SK-N-SH treated with all-trans-retinoic acid at 6 μM for 48 hours (cell line): ENCODE results near the gene IL16.

Experiments used
- ATAC-seq: fragments of 200-7000 bp; cut with Tn5 transposase; 3 replicates; pipeline ENCODE4 v1.9.1; 2020; ENCODE audit warnings: mild to moderate bottlenecking, moderate library complexity
- ARNTL ChIP-seq: fragments of 450-650 bp; formaldehyde crosslinking; IDR thresholded peaks from 2 replicates; pipeline ENCODE4 v1.5.0; 2020; ENCODE audit warnings: low read depth, mild to moderate bottlenecking, moderate library complexity, borderline replicate concordance
- BACH2 ChIP-seq: fragments of 250-450 bp; sonication (Bioruptor Pico); IDR thresholded peaks from 2 replicates; pipeline ENCODE4 v1.9.0; 2021; ENCODE audit warnings: mild to moderate bottlenecking, borderline replicate concordance
- CREB5 ChIP-seq: fragments of 250-450 bp; sonication (Bioruptor Pico); IDR thresholded peaks from 2 replicates; pipeline ENCODE4 v1.5.1; 2020; ENCODE audit warnings: low read depth, mild to moderate bottlenecking, moderate library complexity
- CSDC2 ChIP-seq: fragments of 250-450 bp; sonication (Bioruptor Pico); IDR thresholded peaks from 2 replicates; pipeline ENCODE4 v1.5.0; 2020; ENCODE audit warnings: mild to moderate bottlenecking, moderate library complexity
- CSRNP3 ChIP-seq: fragments of 250-450 bp; sonication (Bioruptor Pico); IDR thresholded peaks from 2 replicates; pipeline ENCODE4 v1.5.1; 2021; ENCODE audit warnings: mild to moderate bottlenecking, moderate library complexity
- ESRRG ChIP-seq: fragments of 250-450 bp; sonication (Bioruptor Pico); IDR thresholded peaks from 2 replicates; pipeline ENCODE4 v1.6.1; 2021; ENCODE audit warnings: mild to moderate bottlenecking
- GLIS3 ChIP-seq: fragments of 250-450 bp; sonication (Bioruptor Pico); IDR thresholded peaks from 2 replicates; pipeline ENCODE4 v1.5.0; 2020; ENCODE audit warnings: mild to moderate bottlenecking, moderate library complexity
- ISL1 ChIP-seq: fragments of 250-450 bp; sonication (Bioruptor Pico); IDR thresholded peaks from 2 replicates; pipeline ENCODE4 v2.1.2; 2022; ENCODE audit warnings: mild to moderate bottlenecking, moderate library complexity
- OSR1 ChIP-seq: fragments of 250-450 bp; sonication (Bioruptor Pico); IDR thresholded peaks from 2 replicates; pipeline ENCODE4 v1.8.0; 2022; ENCODE audit warnings: moderate library complexity, mild to moderate bottlenecking, inconsistent platforms
- PATZ1 ChIP-seq: fragments of 250-450 bp; sonication (Bioruptor Pico); IDR thresholded peaks from 2 replicates; pipeline ENCODE4 v1.8.0; 2020; ENCODE audit warnings: mild to moderate bottlenecking, moderate library complexity, borderline replicate concordance
- PPARA ChIP-seq: fragments of 250-450 bp; sonication (Bioruptor Pico); IDR thresholded peaks from 2 replicates; pipeline ENCODE4 v1.5.0; 2020; ENCODE audit warnings: mild to moderate bottlenecking, borderline replicate concordance
- RARB ChIP-seq: fragments of 250-450 bp; sonication (Bioruptor Pico); IDR thresholded peaks from 2 replicates; pipeline ENCODE4 v1.8.0; 2021; ENCODE audit warnings: mild to moderate bottlenecking, moderate library complexity
- TCF4 ChIP-seq: fragments of 250-450 bp; sonication (Bioruptor Pico); IDR thresholded peaks from 2 replicates; pipeline ENCODE4 v1.8.0; 2021; ENCODE audit warnings: mild to moderate bottlenecking, moderate library complexity, borderline replicate concordance
- TOX ChIP-seq: fragments of 250-450 bp; sonication (Bioruptor Pico); IDR thresholded peaks from 2 replicates; pipeline ENCODE4 v1.8.0; 2021; ENCODE audit warnings: mild to moderate bottlenecking, moderate library complexity, borderline replicate concordance
- TSHZ2 ChIP-seq: fragments of 250-450 bp; sonication (Bioruptor Pico); IDR thresholded peaks from 2 replicates; pipeline ENCODE4 v1.5.0; 2020; ENCODE audit warnings: mild to moderate bottlenecking, moderate library complexity
- ZC3H10 ChIP-seq: fragments of 250-450 bp; sonication (Bioruptor Pico); IDR thresholded peaks from 2 replicates; pipeline ENCODE4 v1.5.1; 2021; ENCODE audit warnings: mild to moderate bottlenecking, moderate library complexity
- ZFP3 ChIP-seq: fragments of 250-450 bp; sonication (Bioruptor Pico); IDR thresholded peaks from 2 replicates; pipeline ENCODE4 v1.5.0; 2020; ENCODE audit warnings: mild to moderate bottlenecking, moderate library complexity
- ZNF565 ChIP-seq: fragments of 450-650 bp; formaldehyde crosslinking; conservative IDR thresholded peaks from 2 replicates; pipeline ENCODE4 v1.5.0; 2020; ENCODE audit warnings: low read depth, mild to moderate bottlenecking, moderate library complexity
- ZNF70 ChIP-seq: fragments of 450-650 bp; formaldehyde crosslinking; IDR thresholded peaks from 2 replicates; pipeline ENCODE4 v1.5.0; 2020; ENCODE audit warnings: mild to moderate bottlenecking, moderate library complexity
- ZNF8 ChIP-seq: fragments of 450-650 bp; formaldehyde crosslinking; IDR thresholded peaks from 2 replicates; pipeline ENCODE4 v1.5.0; 2020; ENCODE audit warnings: mild to moderate bottlenecking, moderate library complexity
- TF ChIP-seq, protein P1 (sequence below): fragments of 250-450 bp; sonication (Bioruptor Pico); IDR thresholded peaks from 2 replicates; pipeline ENCODE4 v1.8.0; 2021; ENCODE audit warnings: low read depth, mild to moderate bottlenecking, moderate library complexity, borderline replicate concordance

Gene IL16

DNA sequence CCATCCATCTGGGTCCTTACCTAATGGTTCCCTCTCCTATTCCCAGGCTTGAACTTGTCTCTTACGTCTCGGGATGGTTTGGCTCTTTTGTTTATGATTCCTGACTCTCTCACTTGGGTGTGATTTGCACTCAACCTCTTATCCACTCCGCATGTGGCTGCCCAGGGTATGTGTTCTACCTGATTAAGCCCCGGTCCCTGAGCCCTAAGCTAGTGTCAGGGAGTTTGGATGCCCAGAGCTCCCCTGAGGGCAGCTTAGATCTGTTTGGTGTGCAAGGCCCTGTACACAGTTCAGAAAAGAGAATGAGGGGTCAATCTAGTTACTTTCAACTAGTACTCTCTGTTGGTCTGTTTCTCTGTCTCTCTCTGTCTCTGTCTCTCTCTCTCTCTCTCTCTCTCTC lies 143.2 kb downstream of the IL16 start:
- TF ChIP-seq ISL1 (CRISPR knock-in tag) (no peak), ESRRG (CRISPR knock-in tag) (no peak), ZNF70 (no peak), CREB5 (no peak), GLIS3 (CRISPR knock-in tag) (no peak), ZFP3 (no peak), BACH2 (CRISPR knock-in tag) (no peak)
- ATAC-seq: no peak

DNA sequence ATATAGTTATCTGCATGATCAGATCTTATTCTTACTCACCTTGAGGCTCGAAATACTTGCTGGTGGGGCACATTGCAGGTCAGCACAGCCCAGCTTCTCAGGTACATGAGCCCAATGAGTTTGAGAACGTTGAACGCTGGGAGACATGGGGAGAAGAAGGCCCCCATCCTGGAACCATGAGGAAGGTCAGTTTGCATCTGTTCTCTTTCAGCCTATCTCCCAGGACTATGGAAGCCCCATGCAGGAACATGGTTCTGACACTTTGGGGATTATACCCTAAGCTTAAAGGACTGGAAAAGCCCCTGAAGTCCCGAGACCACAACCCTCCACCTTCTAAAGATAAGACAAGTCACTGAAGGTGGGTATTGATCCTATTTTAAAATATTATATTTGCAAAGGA lies 144.7 kb downstream of the IL16 start:
- no peak for TF ChIP-seq TOX (CRISPR knock-in tag)
- no peak for TF ChIP-seq ZNF8 (CRISPR knock-in tag)
- TF ChIP-seq CSRNP3 (CRISPR knock-in tag): no peak
- no peak for TF ChIP-seq ESRRG (CRISPR knock-in tag)
- TF ChIP-seq PPARA (CRISPR knock-in tag): no peak
- no peak for TF ChIP-seq RARB (CRISPR knock-in tag)
- no peak for TF ChIP-seq ZNF70
- TF ChIP-seq GLIS3 (CRISPR knock-in tag): no peak
- TF ChIP-seq CSDC2: no peak
- TF ChIP-seq BACH2 (CRISPR knock-in tag): no peak
- TF ChIP-seq ISL1 (CRISPR knock-in tag): no peak
- TF ChIP-seq ARNTL: no peak
- no peak for TF ChIP-seq OSR1
- TF ChIP-seq ZC3H10: no peak
- ATAC-seq: no peak

GRCh38 chr15:81343371-81343770 lies 146.7 kb downstream of the IL16 start:
- ATAC-seq: no peak
- no peak for TF ChIP-seq BACH2 (CRISPR knock-in tag)
- TF ChIP-seq ZNF565 (CRISPR knock-in tag): no peak
- no peak for TF ChIP-seq ESRRG (CRISPR knock-in tag)
- no peak for TF ChIP-seq CSDC2
- TF ChIP-seq ZNF70: no peak

DNA sequence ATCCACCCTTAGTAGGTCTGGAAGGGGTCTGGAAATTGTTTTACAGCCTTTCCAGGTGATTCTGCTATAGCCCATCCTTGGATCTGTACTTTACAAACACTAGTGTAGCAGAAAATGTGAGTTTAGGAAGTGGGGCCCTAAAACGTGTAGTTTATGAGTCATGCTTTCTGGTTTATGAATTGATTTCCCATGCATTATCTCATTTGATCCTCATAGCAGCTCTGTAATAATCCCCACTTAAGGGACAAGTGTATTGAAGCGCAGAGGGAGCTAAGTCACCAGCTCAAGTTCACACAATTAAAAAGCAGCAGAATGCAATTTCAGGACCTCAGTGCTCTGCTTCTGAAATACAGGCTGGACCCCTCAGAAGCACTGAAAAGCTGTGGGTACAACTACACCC lies 149.9 kb downstream of the IL16 start:
- ATAC-seq: no peak
- TF ChIP-seq TCF4 (CRISPR knock-in tag) (no peak), PATZ1 (no peak), BACH2 (CRISPR knock-in tag) (no peak)
- TF ChIP-seq, protein P1, sequence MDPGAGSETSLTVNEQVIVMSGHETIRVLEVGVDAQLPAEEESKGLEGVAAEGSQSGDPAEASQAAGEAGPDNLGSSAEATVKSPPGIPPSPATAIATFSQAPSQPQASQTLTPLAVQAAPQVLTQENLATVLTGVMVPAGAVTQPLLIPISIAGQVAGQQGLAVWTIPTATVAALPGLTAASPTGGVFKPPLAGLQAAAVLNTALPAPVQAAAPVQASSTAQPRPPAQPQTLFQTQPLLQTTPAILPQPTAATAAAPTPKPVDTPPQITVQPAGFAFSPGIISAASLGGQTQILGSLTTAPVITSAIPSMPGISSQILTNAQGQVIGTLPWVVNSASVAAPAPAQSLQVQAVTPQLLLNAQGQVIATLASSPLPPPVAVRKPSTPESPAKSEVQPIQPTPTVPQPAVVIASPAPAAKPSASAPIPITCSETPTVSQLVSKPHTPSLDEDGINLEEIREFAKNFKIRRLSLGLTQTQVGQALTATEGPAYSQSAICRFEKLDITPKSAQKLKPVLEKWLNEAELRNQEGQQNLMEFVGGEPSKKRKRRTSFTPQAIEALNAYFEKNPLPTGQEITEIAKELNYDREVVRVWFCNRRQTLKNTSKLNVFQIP (CRISPR knock-in tag): no peak

- no peak for ATAC-seq
- TF ChIP-seq CREB5 (no peak), ZNF70 (no peak), OSR1 (no peak), PPARA (CRISPR knock-in tag) (no peak), CSRNP3 (CRISPR knock-in tag) (no peak), GLIS3 (CRISPR knock-in tag) (no peak), TSHZ2 (CRISPR knock-in tag) (no peak), ZC3H10 (no peak), ZNF8 (CRISPR knock-in tag) (no peak), ESRRG (CRISPR knock-in tag) (no peak), ARNTL (no peak)
Observed at GRCh38 chr15:81347910-81348309, 151.2 kb downstream of the IL16 start.
